ENCODE results near the gene CSF2.

GRCh38 chr5:132070460-132071337, 2.9 kb upstream of the CSF2 start:
- TF ChIP-seq CTCF (IDR thresholded peaks at IDR 0.05) = no peak
- TF ChIP-seq POLR2A (IDR thresholded peaks at IDR 0.05; ENCODE audit: low read depth) = no peak

All from esophagus muscularis mucosa (tissue), 3 donors.